DND-41 (cell line): Measurements from ENCODE around the gene HS3ST5.

ENCODE experiments used
- CTCF ChIP-seq: IDR thresholded peaks from 2 replicates; pipeline ENCODE4 v1.5.1; 2012; ENCODE audit warnings: borderline replicate concordance, low read length, moderate library complexity, mild to moderate bottlenecking; ENCODE audit not compliant: poor library complexity, severe bottlenecking; ENCODE audit errors: extremely low read depth
- EZH2 ChIP-seq: IDR thresholded peaks from 3 replicates; pipeline ENCODE4 v1.6.1; 2012; ENCODE audit warnings: borderline replicate concordance, low read depth, mild to moderate bottlenecking, moderate library complexity, low read length, inconsistent platforms; ENCODE audit not compliant: severe bottlenecking

GRCh38 chr6:114032721-114033120 lies 310.1 kb downstream of the HS3ST5 start:
- TF ChIP-seq CTCF (no peak), EZH2 (no peak)
